ENCODE data around the gene TBX18.

Gene TBX18

DNA sequence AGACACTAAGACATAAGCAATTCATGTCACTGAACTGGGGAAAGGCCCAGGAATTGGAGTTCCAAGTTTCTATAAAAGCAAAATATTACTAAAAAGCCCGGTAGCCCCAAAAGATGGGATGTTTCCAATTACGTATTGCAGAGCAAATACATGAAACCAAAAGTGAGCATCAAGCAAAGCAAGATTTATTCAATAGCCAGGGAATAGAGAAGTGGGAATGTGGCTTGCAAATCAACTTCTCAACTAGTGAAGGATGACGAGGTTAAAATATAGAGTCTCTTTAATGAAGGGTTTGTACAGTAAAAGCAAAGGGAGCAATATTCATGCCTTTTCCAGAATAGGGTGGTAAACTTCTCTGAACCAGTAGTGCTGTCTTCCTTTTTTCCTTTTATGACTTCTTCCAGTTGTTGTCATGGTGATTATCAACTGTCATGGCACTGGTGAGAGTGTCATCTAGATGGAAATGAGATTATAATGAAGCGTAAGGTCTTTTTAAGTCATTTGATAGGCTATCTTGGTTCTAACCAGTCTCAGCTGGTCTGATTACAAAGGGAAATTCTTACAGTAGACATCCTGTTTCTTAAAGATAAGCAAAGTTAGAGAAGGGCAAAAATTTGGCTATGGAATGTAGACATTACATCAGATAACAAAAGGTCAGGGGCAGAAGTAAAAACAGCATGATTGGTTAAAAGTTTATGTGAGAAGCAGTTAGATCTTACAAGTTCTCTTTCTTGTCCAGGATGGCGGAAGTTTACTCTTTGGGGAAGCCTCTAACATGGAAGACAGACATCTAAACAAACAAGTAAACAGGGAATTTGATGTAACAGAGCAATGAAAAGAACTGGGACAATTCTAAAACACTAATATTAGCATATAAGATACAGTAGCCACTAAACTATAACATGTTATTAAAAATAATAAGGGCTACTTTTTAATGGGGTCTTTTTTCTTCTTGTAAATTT, 96.9 kb downstream of the TBX18 start:
- H3K36me3 ChIP-seq (ENCODE audit: insufficient read depth, low read length): no peaks in the 10 kb centered on the region
- H3K9ac ChIP-seq (ENCODE audit: low read depth, low read length): no peak overlapping the region
- no peaks in the 10 kb centered on the region; the same call in 1 of the 2 replicates for H3K4me1 ChIP-seq (ENCODE audit: insufficient read depth, low read length)
- H3K9me3 ChIP-seq (ENCODE audit: insufficient read depth, low read depth, low read length): no peaks in the 10 kb centered on the region
- H3K27ac ChIP-seq (ENCODE audit: low read depth, low read length): no peak overlapping the region
- no peaks in the 10 kb centered on the region for H3K27me3 ChIP-seq (ENCODE audit: insufficient read depth, low read length)
- H3K4me3 ChIP-seq (ENCODE audit: low read length): no peak overlapping the region
- WGBS: 75% methylated on average over 5 of the region's 5 CpGs

DNA sequence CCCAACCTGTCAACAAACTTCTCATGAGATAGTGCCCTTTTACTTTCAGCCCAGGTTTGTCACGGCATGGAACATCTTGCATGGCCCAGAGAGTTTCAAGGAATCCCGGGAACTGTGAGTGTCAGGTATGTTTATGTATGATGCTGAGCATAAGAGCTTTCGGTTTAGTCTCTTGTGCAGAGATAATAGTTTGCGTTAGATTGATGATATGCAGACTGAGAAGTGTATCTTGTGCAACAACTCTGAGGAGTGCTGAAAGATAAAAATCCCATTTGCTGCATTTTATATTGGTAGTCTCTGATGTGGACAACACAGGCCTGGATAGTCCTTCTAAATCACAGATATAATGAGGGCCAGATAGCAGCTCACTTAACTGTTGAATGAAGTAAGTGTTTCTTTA, 99.0 kb downstream of the TBX18 start:
- no peak overlapping the region for H3K9ac ChIP-seq (ENCODE audit: low read depth, low read length)
- no peaks in the 10 kb centered on the region for H3K9me3 ChIP-seq (ENCODE audit: insufficient read depth, low read depth, low read length)
- H3K36me3 ChIP-seq (ENCODE audit: insufficient read depth, low read length): no peaks in the 10 kb centered on the region
- no peaks in the 10 kb centered on the region for H3K27me3 ChIP-seq (ENCODE audit: insufficient read depth, low read length)
- no peaks in the 10 kb centered on the region; the same call in 1 of the 2 replicates for H3K4me1 ChIP-seq (ENCODE audit: insufficient read depth, low read length)
- H3K27ac ChIP-seq (ENCODE audit: low read depth, low read length): no peak overlapping the region
- H3K4me3 ChIP-seq (ENCODE audit: low read length): no peak overlapping the region
- 92% methylated on average over 4 of the region's 4 CpGs for WGBS

DNA sequence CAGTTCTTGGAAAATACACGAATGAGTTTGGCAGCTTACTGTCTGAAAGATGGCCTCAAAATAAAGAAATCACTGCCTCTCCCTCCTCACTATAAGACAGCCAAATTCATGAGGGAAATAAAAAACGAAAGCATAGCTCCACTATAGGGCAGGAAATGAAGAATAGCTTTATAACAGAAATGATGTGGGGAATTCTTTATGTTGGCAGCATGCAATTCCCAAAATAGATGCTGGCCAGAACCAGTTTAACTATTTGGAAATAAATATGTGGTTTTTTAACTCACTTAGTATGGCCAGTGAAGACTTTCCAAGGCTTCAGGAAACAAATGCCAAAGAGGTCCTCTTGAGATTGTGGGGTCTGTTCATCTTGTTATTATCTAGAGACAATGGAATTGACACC, 100.5 kb downstream of the TBX18 start:
- no peaks in the 10 kb centered on the region for H3K36me3 ChIP-seq (ENCODE audit: insufficient read depth, low read length)

DNA sequence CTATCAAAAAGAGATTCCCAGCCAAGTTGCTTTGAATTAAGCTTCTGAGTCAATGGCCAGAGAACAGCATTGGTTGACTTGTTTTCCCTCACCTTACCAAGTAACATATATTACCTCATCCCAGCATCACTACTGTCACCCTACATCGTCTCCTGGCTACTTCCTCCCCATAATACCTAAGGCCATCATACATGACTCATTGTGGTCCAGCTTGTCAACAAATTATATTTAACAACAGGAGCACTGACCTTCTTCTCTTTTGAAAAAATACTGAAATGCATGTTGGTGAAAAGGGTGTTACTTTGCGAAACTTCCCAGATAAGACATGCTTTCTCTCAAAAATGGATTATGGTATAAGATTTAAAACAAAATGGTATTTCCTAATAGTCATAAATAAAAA, 106.9 kb downstream of the TBX18 start:
- H3K9ac ChIP-seq (ENCODE audit: low read depth, low read length): no peak overlapping the region

More for the DNA sequence above, 100.5 kb downstream of the TBX18 start:
- 97% methylated on average over 2 of the region's 2 CpGs for WGBS
- Histone ChIP-seq H3K27me3 (ENCODE audit: insufficient read depth, low read length) (no peaks in the 10 kb centered on the region), H3K9ac (ENCODE audit: low read depth, low read length) (no peak overlapping the region), H3K9me3 (ENCODE audit: insufficient read depth, low read depth, low read length) (no peaks in the 10 kb centered on the region), H3K27ac (ENCODE audit: low read depth, low read length) (no peak overlapping the region), H3K4me3 (ENCODE audit: low read length) (no peak overlapping the region), H3K4me1 (ENCODE audit: insufficient read depth, low read length) (no peaks in the 10 kb centered on the region; the same call in 1 of the 2 replicates)

DNA sequence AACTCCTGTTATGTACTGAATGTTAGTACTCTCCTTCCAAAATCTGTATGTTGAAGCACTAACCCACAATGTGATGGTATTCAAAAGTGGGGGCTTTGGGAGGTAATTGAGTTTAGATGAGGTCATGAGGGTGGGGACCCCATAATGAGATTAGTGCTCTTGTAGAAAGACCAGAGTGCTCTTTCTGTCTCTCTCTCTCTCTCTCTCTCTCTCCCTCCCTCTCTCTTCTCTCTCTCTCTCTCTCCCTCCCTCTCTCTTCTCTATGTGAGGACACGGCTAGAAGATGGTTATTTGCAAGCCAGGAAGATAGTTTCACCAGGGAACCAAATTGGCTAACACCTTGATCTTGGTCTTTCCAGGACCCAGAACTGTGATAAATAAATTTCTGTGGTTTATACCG, 107.4 kb downstream of the TBX18 start:
- H3K27me3 ChIP-seq (ENCODE audit: insufficient read depth, low read length): no peaks in the 10 kb centered on the region
- 93% methylated on average over 2 of the region's 2 CpGs for WGBS
- no peaks in the 10 kb centered on the region for H3K4me1 ChIP-seq (ENCODE audit: insufficient read depth, low read length)
- H3K36me3 ChIP-seq (ENCODE audit: insufficient read depth, low read length): no peaks in the 10 kb centered on the region
- H3K4me3 ChIP-seq (ENCODE audit: low read length): no peak overlapping the region
- H3K9me3 ChIP-seq (ENCODE audit: insufficient read depth, low read depth, low read length): no peaks in the 10 kb centered on the region
- H3K27ac ChIP-seq (ENCODE audit: low read depth, low read length): no peak overlapping the region
- H3K9ac ChIP-seq (ENCODE audit: low read depth, low read length): no peak overlapping the region

More for the DNA sequence above, 106.9 kb downstream of the TBX18 start:
- Histone ChIP-seq H3K4me1 (ENCODE audit: insufficient read depth, low read length) (no peaks in the 10 kb centered on the region), H3K27ac (ENCODE audit: low read depth, low read length) (no peak overlapping the region), H3K9me3 (ENCODE audit: insufficient read depth, low read depth, low read length) (no peaks in the 10 kb centered on the region), H3K36me3 (ENCODE audit: insufficient read depth, low read length) (no peaks in the 10 kb centered on the region), H3K4me3 (ENCODE audit: low read length) (no peak overlapping the region), H3K27me3 (ENCODE audit: insufficient read depth, low read length) (no peaks in the 10 kb centered on the region)
- 95% methylated on average over 1 of the region's 2 CpGs for WGBS

DNA sequence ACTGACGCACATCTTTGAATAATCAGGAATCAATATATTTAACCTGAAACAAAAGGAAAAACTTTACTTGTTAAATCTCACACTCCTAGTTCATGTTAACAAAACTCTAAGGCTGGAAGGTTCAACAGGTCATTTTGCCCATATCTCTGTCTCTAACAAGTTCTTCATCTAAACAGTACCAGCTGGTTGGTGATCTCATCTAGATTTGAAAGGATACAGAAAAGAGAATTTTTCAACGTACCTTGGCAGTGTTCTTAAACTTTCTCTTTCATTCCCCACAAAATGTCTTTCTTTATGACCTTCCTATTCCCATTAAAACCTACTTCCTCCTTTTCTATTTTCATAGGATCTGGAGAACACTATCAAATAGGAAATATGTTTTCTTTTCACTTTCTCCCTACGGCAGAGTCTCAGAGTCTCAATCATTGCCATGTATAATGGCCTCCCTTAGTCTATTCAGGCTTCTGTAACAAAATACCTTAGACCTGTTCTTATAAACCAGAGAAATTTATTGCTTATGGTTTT, 111.3 kb downstream of the TBX18 start:
- no peak overlapping the region for H3K9ac ChIP-seq (ENCODE audit: low read depth, low read length)
- H3K9me3 ChIP-seq (ENCODE audit: insufficient read depth, low read depth, low read length): no peaks in the 10 kb centered on the region
- H3K4me3 ChIP-seq (ENCODE audit: low read length): no peak overlapping the region
- no peaks in the 10 kb centered on the region for H3K4me1 ChIP-seq (ENCODE audit: insufficient read depth, low read length)
- WGBS: 95% methylated on average over 3 of the region's 3 CpGs
- no peak overlapping the region for H3K27ac ChIP-seq (ENCODE audit: low read depth, low read length)
- no peaks in the 10 kb centered on the region for H3K27me3 ChIP-seq (ENCODE audit: insufficient read depth, low read length)
- H3K36me3 ChIP-seq (ENCODE audit: insufficient read depth, low read length): no peaks in the 10 kb centered on the region

DNA sequence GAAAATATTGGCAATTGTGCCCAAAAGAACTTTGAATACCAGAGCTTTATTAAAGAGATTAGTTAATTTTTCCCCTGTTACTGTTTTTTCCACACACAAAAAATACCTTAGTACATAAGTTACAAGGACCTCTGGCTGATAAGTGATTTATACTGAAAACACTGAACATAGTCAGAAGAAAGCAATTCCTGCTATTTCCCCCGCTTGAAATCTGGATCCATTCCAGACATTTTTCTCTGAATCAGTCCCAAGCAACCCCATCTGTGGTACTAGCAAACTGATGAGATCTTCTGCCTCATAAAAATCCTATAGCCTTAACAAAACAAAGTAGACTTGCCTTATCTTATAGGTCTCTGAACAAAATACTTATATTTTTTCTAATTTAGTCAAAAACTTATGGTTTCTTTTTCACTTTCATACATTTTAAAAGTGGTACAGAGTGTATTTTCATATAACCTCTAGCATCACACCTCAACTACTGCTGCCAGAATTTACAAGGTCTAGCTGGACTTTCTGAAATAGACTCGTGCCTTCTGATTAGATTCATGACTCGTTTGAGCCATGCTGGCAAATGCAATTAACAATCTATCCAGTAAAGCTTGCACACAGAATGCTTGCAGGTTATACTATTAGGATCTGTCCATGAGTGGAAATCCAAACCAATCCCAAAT, 111.9 kb downstream of the TBX18 start:
- whole genome bisulfite sequencing: 93% methylated on average over 3 of the region's 3 CpGs

DNA sequence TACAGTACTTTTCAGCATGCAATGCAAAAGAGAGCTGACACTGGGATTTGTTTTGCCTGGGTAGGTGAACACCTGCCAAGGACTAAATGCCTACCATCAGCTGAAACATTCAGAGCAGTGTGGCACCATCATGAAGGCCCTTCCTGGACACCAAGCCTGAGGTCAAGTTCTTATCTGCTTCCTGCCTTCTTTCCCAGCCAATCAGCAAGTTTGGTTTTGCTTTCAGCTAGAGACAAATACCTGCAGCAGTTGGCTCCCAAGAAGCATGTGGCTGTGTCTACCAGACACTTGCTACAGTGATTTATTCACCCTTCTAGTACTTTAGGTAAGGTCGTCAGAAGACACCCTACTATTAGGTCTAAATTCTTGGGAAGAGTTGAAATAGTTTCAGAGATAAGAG, 112.8 kb downstream of the TBX18 start:
- H3K4me3 ChIP-seq (ENCODE audit: low read length): no peak overlapping the region
- no peaks in the 10 kb centered on the region for H3K4me1 ChIP-seq (ENCODE audit: insufficient read depth, low read length)
- no CpG with 5 or more reads among the region's 1 CpG for WGBS
- no peak overlapping the region for H3K9ac ChIP-seq (ENCODE audit: low read depth, low read length)
- H3K27me3 ChIP-seq (ENCODE audit: insufficient read depth, low read length): no peaks in the 10 kb centered on the region
- H3K9me3 ChIP-seq (ENCODE audit: insufficient read depth, low read depth, low read length): no peaks in the 10 kb centered on the region
- H3K36me3 ChIP-seq (ENCODE audit: insufficient read depth, low read length): no peaks in the 10 kb centered on the region
- no peak overlapping the region for H3K27ac ChIP-seq (ENCODE audit: low read depth, low read length)

More for the DNA sequence above, 111.9 kb downstream of the TBX18 start:
- Histone ChIP-seq H3K9me3 (ENCODE audit: insufficient read depth, low read depth, low read length) (no peaks in the 10 kb centered on the region), H3K9ac (ENCODE audit: low read depth, low read length) (no peak overlapping the region), H3K4me1 (ENCODE audit: insufficient read depth, low read length) (no peaks in the 10 kb centered on the region), H3K4me3 (ENCODE audit: low read length) (no peak overlapping the region), H3K36me3 (ENCODE audit: insufficient read depth, low read length) (no peaks in the 10 kb centered on the region), H3K27ac (ENCODE audit: low read depth, low read length) (no peak overlapping the region), H3K27me3 (ENCODE audit: insufficient read depth, low read length) (no peaks in the 10 kb centered on the region)

DNA sequence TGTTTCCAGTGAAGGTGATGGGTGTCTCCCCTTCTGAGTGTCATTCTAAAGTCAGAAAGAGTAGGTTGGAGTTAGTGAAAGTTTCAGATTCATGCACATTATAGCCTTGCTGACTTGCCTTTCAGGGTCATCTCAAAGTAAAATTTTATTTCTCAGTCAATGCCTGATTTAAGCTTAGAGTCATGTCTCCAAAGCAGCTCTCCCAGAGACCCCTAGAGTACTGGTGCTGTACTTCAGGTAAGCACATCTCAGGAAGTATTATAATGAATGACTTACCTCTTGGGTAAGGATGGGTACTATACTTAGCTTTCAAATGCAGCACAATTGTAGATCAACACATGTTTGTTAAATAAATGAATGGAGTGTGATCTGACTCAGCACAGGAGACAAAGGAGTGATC, 116.0 kb downstream of the TBX18 start:
- Histone ChIP-seq H3K9me3 (ENCODE audit: insufficient read depth, low read depth, low read length) (no peaks in the 10 kb centered on the region), H3K27me3 (ENCODE audit: insufficient read depth, low read length) (no peaks in the 10 kb centered on the region), H3K27ac (ENCODE audit: low read depth, low read length) (no peak overlapping the region), H3K36me3 (ENCODE audit: insufficient read depth, low read length) (no peaks in the 10 kb centered on the region), H3K9ac (ENCODE audit: low read depth, low read length) (no peak overlapping the region), H3K4me3 (ENCODE audit: low read length) (no peak overlapping the region), H3K4me1 (ENCODE audit: insufficient read depth, low read length) (no peaks in the 10 kb centered on the region)

DNA sequence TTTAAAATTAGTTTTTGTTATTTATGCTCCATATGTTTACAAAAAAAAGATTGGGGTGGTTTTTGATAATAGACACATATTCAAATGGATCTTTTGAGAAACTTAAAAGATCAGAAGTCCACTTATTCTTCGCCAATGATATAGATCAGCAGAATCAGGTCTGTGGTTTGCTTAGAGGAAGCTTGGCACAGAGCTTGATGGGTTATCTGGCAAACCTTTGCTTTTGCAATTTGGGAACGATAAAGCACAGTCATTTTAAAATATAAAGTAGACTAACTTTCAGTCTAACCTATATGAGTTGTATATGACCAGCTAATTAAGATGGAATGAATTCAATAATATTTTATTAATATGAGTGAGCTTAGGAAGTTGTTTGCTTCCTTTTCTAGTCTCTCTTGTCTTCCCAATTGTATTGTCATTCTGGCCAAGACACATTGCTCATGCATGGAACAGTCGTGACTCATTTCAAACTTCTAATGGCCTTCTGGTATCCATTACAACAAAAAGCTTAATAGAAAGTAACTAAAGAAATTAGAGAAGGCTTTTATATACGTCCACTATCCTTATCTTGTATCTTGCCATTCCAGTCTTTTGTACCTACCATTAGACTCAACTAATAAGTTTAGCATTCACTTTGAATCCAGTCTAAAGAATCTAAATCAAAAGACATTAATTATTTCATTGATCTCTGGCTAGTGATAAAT, 118.7 kb downstream of the TBX18 start:
- no peaks in the 10 kb centered on the region for H3K9me3 ChIP-seq (ENCODE audit: insufficient read depth, low read depth, low read length)
- no peak overlapping the region for H3K4me3 ChIP-seq (ENCODE audit: low read length)
- 87% methylated on average over 3 of the region's 4 CpGs for WGBS
- H3K9ac ChIP-seq (ENCODE audit: low read depth, low read length): no peak overlapping the region
- no peaks in the 10 kb centered on the region for H3K27me3 ChIP-seq (ENCODE audit: insufficient read depth, low read length)
- no peak overlapping the region for H3K27ac ChIP-seq (ENCODE audit: low read depth, low read length)
- no peaks in the 10 kb centered on the region for H3K4me1 ChIP-seq (ENCODE audit: insufficient read depth, low read length)
- H3K36me3 ChIP-seq (ENCODE audit: insufficient read depth, low read length): no peaks in the 10 kb centered on the region

DNA sequence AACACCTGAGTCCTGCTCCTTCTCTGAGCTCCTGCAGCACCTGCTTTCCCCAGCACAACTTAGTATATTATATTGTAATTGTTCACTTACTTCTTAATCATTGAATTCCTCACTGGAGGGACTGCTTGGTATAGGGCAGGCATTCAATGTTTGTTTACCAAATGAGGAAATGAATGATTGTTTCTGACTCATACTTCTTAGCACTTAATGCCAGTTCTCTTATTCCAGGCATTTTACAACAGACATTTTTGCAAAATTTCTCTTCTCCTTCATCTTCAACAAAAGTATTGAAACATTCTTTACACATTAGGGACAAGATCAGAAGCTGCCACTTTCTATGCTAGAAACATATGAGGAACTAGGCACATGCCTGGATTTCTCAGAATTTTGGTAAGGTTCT, 119.4 kb downstream of the TBX18 start:
- Histone ChIP-seq H3K36me3 (ENCODE audit: insufficient read depth, low read length) (no peaks in the 10 kb centered on the region), H3K4me1 (ENCODE audit: insufficient read depth, low read length) (no peaks in the 10 kb centered on the region), H3K27me3 (ENCODE audit: insufficient read depth, low read length) (no peaks in the 10 kb centered on the region), H3K9ac (ENCODE audit: low read depth, low read length) (no peak overlapping the region), H3K9me3 (ENCODE audit: insufficient read depth, low read depth, low read length) (no peaks in the 10 kb centered on the region), H3K27ac (ENCODE audit: low read depth, low read length) (no peak overlapping the region), H3K4me3 (ENCODE audit: low read length) (no peak overlapping the region)
